GM19463 (cell line): ENCODE measurements around the gene WEE1.
"Not testable (repeated sequence)": the region's sequence is repeated elsewhere in the genome, so short reads cannot be mapped to it uniquely, and the experiment has no call there.

ENCODE experiments used
- ATAC-seq: cut with Tn5 transposase; IDR thresholded peaks from one replicate; pipeline ENCODE4 v1.9.1; 2021; ENCODE audit warnings: mild to moderate bottlenecking, moderate library complexity; ENCODE audit not compliant: unreplicated experiment

Gene WEE1

DNA sequence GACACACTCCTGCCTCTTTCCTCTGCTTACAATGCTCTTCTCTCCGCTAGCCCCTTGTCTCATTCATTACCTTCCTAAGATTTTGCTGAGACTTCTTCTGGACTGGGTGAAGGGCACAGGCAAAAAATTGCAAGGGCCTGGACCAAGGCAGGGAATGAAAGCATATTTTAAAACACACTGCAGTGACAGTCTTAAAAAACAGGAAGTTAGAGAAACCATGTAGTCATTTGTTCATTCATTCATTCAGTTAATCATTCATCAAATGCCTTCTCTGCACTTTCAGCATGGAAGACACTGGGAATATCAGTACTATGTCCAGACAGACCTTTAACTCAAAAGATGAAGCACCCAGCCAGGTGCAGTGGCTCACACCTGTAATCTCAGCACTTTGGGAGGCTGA lies 45.5 kb downstream of the WEE1 start:
- no peak for ATAC-seq

DNA sequence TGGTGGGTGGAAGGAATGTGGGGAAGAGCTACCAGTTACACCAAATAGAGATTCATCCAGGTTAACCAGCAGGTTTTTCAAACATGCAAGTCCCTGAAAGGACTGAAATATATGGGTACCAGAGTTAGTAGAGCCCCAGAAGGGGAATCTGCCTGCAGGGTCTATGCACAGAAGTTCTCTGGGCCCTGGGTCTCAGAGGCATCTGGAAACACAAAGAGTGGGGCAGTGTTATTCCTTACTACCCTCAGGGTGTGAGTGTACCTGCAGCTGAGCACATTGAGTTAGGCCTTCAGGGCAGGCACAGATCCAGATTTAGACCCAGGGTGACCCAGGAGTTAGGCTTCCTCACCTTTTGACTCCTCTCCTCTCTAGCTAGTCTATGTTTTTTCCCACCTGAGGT lies 46.5 kb downstream of the WEE1 start:
- no peak for ATAC-seq

DNA sequence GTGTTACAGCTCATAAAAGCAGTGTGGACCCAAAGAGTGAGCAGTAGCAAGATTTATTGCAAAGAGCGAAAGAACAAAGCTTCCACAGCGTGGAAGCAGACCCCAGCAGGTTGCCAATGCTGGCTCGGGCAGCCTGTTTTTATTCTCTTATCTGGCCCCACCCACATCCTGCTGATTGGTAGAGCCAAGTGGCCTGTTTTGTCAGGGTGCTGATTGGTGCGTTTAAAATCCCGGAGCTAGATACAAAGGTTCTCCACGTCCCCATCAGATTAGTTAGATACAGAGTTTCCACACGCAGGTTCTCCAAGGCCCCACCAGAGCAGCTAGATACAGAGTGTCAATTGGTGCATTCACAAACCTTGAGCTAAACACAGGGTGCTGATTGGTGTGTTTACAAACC lies 48.9 kb downstream of the WEE1 start:
- not testable (repeated sequence) for ATAC-seq

DNA sequence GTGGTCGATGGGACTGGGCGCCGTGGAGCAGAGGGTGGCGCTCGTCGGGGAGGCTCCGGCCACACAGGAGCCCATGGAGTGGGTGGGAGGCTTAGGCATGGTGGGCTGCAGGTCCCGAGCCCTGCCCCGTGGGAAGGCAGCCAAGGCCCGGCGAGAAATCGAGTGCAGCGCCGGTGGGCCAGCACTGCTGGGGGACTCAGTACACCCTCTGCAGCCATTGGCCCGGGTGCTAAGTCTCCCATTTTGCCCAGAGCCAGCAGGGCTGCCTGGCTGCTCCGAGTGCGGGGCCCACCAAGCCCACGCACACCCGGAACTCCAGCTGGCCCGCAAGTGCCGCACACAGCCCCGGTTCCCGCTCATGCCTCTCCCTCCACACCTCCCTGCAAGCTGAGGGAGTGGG lies 49.6 kb downstream of the WEE1 start:
- not testable (repeated sequence) for ATAC-seq

DNA sequence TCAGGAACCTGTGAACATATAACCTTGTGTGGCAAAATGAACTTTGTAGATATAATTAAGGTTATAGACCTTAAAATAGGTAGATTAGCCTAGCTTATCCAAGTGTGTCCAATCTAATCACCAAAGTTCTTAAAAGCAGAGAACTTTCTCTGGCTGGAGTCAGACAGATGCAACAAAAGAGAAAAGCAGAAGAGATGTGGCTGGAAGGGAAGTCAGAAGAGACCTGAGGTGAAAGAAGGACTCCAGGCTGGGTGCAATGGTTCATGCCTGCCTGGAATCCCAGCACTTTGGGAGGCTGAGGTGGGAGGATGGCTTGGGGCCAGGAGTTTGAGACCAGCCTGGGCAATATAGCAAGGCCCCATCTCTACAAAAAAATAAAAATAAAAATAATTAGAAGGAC lies 51.0 kb downstream of the WEE1 start:
- no peak for ATAC-seq

DNA sequence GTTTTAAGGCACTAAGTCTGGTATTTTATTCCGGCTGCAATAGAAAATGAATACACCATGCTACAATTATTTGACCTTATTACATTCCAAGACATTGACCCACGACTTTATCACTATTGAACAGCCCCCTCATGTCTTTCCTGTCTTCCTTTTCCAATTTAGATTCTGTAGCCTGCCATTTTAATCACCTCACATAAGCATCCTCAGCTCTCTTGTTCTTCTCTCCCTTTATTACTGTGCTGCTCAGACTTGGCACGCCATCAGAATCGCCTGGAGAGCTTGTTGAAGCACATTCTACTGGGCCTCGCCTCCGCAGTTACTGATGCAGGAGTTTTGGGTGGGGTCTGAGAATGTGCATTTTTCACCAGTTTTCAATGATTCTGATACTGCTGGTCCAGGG lies 51.7 kb downstream of the WEE1 start:
- ATAC-seq, result no peak

DNA sequence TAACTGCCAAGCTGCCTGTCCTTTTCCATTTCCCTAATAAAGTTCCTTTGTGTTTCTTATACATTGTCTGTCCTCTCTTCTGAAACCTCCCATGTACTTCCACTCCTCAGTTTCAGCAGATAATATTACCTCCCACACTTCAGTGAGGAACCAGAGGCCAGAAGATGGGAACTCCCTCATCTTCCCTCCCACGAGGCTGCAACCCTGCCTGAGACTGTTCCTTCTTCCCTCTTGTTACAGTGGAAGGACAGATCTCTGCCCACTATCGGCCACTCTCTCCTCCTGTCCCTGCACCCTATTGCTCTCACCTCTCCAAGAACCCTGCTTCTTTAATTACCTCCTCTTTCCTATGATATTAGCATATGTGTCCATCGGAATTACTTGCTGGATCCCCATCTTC lies 52.3 kb downstream of the WEE1 start:
- ATAC-seq, result no peak

DNA sequence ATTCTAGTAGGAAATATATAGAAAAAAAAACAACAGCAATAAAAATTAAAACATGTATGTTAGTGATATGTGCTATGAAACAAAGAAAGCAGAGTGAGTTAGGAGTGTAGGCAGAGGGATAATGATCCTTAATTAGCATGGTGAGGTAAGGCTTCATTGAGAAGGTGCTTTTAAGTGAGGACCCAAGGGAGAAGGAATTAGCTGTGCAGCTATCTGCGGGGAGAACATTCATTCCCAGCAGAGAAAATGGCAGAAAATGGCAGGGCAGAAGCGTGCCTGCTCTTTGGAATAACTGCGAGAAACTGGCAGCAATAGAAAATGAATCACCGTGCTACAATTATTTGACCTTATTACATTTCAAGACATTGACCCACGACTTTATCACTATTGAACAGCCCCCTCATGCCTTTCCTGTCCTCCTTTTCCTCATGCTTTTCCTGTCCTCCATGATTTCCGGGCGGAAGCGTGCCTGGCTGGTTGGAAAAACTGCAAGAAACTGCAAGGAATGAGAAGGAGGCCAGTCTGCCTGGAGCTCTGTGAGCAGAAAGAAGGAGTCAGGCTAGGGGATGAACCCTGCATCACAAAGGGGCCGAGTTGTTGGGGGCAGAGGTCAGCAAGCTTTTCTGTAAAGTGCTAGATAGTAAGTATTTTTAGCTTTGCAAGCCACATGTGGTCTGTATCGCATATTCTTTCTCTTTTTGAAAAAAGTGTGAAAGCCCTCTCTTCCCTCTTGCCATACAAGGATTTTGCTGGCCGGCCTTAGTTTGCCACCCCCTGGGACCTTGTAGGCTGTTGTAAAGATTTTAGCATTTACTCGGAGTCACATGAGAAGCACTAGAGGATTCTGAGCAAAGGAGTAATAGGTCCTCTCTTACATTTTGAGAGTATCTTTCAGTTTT lies 53.3 kb downstream of the WEE1 start:
- ATAC-seq, result no peak

DNA sequence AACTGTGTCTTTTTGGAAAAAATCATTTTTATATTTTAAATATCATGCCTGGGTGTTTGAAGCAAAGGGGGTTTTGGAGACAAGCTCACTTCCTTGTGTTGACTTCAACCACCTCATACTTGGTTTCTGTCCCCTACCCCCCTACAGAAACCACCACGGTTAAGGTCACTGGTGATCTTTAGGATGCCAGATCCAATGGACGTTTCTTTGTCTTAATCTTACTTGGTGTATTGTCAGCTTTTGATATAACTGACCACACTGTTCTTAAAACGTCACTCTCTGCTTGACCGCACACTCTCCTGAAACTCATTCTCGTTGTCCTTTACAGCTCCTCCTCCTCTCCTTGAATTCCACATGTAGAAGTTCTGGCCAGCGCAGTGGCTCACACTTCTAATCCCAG lies 55.6 kb downstream of the WEE1 start:
- peak; percentile 77 for ATAC-seq

DNA sequence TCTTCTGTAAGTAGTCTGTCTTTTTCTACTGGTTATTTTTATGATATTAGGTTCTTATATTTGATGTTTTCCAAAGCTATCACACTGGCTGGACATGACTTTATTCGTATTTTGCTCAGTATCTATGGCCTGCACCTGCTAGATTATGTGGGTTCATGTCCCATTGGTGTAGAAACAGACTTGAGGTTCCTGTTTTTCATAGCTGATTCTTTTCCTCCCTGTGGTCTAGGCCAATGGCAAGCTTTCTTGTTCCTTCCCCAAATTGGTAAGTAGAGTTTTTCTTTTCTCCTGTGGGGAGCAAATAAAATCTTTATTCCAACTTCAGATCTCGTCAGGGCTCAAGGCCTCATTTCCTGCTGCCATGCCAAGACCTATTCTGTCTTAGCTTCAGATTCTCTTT lies 60.2 kb downstream of the WEE1 start:
- ATAC-seq, result no peak

DNA sequence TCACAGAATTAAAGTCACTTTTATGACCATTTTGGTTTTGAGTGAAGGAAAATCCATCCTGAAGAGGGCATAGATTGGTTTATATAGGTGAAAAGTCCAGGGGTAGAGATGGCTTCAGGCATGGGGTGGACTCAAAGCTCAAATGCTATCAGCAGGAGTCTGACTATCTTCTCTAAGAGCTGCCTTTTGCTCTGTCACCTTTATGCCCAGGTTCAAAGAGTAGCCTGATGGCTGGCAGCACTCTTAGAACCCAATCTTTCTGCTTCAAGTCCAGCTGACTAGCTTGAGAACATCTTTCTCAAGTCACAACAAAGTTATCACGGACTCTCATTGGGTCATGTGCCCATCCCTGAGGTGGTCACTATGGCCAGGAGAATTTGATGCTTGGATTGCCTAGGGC lies 63.2 kb downstream of the WEE1 start:
- ATAC-seq, result no peak

DNA sequence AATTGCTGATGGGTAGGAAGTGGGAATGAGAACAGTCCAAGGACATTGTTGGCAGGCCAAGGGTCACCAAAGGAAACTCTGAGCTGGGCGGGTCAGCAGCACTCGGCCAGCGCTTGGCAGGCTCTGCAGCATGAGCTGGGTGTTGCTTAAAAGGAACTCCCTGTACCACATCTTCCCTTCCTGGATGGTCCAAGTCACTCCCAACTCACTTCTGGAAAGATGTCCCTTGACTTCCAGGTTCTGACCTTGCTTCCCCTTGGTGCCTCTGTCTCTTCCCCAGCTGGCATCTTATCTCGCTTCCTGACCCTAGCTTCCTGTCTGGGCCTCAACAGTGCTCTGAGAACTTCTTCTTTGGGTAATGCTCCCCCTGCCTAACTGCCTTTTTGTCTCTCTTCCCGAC lies 65.6 kb downstream of the WEE1 start:
- ATAC-seq, result no peak
